A673 (cell line): ENCODE results near the gene DCLK2.

ENCODE experiments used
- CTCF ChIP-seq: fragments of 300-800, 200-600 bp; sonication (generic); conservative IDR thresholded peaks from 2 replicates; pipeline ENCODE4 v1.5.1; 2017; ENCODE audit warnings: low read depth, mild to moderate bottlenecking, antibody characterized with exemption, low read length, moderate library complexity, mixed read lengths
- EZH2 ChIP-seq: fragments of 200-600 bp; sonication (generic); IDR thresholded peaks from 2 replicates; pipeline ENCODE4 v1.6.1; 2017; ENCODE audit warnings: borderline replicate concordance, low read depth, mild to moderate bottlenecking, mixed read lengths, antibody characterized with exemption, low read length; ENCODE audit not compliant: poor library complexity, severe bottlenecking

GRCh38 chr4:150244600-150244999 lies 166.4 kb downstream of the DCLK2 start:
- TF ChIP-seq CTCF = no peak
- TF ChIP-seq EZH2 = no peak
